ENCODE results near the gene POP4.
"Not testable (repeated sequence)": the region's sequence is repeated elsewhere in the genome, so short reads cannot be mapped to it uniquely, and the experiment has no call there.

POP4 gene, protein sequence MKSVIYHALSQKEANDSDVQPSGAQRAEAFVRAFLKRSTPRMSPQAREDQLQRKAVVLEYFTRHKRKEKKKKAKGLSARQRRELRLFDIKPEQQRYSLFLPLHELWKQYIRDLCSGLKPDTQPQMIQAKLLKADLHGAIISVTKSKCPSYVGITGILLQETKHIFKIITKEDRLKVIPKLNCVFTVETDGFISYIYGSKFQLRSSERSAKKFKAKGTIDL

DNA sequence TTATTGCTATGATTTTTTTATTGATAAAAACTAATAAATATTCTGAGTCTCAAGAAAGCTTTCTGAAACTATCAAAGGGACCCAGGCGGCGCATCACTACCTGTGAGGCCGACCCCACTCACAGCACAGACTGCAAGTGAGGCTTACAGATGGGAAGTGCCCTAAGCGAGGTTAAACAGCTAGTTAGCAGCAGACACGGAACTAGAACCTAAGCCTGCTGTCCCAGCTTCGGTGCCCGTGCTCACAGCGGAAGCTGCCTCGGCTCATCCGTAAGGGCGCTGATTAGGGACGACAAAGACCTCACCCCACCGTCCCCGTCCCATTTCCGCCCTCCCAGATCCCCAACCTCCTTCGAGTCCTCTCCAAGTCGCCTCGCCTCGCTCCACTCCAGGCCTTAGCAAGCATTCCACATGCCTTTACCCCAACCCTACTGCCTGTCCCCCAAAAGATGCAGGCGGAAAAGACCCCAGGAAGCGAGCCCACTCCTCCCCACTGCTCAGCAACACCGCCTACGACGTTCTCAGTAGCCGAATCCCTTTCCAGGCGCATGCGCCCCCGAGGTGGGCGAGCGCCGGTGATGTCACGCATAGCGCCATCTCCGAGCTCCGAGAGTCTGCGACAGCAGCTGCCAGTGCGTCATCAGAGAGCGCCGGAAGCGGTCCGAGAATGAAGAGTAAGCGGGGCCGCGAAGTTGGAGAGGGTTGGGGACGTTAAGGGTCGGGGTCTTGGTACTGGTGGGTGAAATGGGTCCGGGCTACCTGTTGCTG lies at the start of gene POP4:
Gene POP4 (plus strand): TSS at position 631 of the 767 bp plus-strand sequence. CDS start 36 bp downstream, at position 667.
- peak; percentile 92 for DNase-seq

DNA sequence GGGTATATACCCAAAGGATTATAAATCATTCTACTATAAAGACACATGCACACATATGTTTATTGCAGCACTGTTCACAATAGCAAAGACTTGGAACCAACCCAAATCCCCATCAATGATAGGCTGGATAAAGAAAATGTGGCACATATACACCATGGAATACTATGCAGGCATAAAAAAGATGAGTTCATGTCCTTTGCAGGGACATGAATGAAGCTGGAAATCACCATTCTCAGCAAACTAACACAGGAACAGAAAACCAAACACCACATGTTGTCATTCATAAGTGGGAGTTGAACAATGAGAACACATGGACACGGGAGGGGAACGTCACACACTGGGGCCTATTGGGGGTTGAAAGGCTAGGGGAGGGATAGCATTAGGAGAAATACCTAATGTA lies 47.0 kb upstream of the POP4 start:
- DNase-seq: not testable (repeated sequence)

DNA sequence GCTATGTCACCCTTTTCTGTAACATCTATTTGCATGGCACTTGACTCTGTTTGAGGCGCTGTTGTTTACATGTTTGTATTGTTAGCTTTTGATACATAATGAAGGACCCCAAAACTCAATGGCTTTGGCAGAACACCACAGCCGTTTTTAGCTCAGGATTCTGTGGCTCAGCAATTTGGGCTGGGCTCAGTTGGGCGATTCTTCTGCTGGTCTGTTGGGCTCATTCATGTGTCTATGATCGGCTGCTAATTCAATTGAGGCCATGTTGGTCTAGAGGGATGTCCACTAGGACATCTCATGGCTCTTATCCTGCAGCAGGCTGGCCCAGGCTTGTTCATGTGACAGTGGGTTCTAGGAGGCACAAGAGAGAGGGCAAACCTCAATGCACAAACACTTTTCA lies 46.3 kb upstream of the POP4 start:
- DNase-seq: no peak

DNA sequence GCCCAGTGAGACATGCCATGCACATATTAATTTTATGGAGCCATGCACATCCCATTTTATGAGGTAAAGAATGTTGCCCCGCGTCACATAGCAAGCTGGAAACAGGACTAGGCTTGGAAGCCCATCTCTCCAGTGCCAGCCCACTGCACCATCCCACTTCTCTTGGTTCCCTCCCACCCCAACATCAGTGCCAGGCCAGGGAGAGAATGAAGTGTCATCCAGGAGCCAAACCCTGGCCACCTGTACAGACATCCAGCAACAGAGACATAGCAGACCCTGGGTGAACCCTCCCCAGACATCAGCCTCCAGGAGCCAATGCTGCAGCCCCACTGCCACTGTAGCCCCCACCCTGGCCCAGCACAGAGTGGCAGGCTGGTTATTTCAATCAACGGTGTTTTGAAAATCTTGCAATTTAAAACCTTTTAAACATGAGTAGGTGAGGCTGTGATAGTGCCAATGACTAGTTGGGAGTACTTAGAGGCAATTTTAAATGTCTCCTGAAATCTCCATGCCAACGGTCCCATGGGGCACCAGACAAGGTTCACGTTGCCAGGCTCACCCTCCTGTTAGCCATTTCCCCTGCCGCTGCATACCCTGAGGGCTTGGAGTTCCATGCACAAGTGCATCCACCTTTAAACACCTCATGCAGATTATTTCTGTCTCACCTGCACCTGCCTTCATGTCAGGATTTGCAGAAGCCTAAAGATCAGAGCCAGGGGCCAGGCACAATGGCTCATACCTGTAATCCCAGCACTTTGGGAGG lies 45.6 kb upstream of the POP4 start:
- no peak for DNase-seq

DNA sequence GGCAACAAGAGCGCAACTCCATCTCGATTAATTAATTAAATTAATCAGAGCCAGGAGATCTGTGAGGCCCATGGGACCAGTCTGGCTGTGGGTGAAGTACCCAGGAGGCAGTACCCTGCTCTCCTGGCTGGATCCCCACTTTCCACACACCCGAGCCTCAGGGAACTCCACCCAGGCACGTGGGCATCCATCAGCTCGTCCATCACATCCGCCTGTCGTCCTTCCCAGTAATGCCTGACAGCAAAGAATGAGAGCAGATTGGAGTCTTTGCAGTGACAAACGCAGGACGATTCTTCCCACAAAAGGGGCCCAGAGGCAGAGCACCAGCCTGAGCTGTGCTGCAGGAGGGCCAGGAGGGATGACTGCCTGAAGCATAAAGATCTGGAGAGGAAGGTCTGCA lies 44.5 kb upstream of the POP4 start:
- no peak for DNase-seq

DNA sequence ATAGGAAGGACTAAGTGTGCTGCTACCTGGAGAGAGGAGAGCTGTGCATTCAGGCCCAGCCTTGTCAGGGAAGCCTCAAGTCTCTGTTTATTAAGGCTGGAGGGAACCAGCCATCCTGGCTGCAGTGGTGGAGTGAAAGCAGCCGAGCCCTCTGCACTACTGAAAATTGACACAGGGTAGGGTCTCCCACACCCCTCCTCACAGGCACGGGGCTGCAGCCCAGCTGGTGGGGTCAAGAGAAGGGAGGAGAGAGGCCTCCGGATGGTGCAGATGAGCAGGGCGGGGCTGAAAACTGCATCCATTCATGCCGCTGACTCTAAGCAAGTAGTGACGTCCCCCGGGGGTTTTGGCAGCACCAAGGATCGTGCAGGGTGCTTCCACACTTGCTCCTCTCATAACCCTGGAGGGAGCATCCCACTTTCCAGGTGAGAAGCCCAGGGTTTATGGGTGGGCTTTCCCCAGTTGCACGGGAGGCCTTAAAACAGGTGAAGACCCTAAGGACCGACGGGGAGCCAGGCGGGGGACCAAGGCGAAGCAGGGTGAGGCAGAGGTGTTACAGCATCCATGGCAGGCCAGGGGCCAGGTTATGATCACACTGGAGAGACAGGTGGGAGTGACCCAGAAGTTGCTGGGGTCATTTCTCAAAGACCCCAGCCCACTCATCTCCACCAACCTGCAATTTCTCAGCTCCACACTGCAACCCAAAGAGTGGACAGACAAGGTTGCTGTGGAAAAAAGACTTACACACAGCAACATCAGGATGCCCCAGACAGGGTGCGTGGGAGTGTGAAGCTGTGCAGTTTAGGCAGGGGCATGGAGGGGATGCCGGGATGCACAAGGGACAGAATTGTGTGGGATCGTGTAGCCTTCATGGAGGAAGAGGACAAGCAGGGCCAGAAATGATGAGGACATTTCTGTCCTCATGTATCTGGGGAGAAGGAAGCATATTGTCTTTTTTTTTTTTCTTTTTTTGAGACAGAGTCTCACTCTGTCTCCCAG lies 43.5 kb upstream of the POP4 start:
- DNase-seq: no peak

DNA sequence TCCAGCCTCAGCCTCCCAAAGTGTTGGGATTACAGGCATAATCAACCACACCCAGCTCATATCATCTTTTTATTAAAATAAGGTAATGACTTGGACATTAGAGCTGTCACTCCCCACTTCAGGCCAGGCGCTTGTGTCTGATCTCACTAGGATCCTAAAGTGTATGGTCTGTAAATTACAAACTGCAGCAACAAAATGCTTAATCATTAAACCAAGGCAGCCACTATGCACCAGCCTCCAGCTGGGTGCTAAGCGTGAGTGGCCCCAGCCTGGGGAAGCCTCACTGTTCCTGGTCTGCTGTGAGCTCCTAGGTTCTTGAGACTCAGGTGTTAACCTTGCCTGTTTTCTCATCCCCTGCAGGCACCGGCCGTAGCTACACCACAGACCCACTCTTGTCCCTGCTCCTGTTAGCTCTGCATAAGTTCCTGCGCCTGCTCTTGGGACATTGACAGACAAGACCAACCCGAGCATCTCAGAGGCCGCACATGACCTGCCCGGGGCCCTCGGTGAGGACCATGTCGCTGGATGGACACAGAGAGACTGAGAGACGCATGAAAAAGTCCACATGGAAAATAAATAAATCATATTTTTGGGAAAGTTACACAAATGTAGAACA lies 42.5 kb upstream of the POP4 start:
- DNase-seq: no peak

DNA sequence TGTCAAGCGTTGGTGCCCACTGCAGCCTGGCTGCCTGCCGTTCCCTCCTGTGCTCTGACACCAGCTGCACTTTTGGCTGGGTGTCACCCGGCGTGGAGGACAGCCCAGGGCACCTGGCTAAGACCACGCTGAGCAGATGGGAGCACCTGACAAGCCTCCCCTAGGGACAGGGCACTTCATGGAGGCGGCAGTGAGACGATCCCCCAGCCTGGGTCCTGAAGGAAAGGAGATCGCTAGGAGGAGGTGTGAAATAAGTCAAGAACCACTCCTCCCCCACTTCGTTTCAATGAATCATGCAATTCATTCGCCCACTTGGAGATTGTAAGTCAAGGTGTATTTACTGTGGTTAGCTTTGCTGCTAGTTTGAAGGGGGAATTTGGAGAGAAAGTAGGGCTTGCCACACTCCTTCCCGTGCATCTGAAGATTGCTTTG lies 41.5 kb upstream of the POP4 start:
- DNase-seq: no peak

DNA sequence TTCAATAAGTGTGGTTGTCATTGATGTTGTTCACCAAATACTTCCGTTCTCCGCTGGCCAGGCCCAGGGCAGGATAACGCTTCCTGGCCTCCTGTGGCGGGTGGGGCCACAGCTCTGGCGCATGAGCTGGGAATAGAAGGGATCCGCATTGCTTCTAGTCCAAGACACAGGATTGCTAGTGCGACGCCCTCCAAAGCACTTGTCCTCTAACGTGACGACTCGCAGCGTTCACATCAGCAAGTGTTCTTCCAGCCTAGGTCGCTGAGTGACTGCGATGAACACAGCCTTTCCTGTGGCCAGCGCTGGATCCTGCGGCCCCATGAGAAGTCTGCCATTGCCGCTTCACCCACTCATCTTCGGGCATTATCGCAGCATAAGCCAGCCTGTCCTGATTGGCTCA lies 40.9 kb upstream of the POP4 start:
- no peak for DNase-seq

DNA sequence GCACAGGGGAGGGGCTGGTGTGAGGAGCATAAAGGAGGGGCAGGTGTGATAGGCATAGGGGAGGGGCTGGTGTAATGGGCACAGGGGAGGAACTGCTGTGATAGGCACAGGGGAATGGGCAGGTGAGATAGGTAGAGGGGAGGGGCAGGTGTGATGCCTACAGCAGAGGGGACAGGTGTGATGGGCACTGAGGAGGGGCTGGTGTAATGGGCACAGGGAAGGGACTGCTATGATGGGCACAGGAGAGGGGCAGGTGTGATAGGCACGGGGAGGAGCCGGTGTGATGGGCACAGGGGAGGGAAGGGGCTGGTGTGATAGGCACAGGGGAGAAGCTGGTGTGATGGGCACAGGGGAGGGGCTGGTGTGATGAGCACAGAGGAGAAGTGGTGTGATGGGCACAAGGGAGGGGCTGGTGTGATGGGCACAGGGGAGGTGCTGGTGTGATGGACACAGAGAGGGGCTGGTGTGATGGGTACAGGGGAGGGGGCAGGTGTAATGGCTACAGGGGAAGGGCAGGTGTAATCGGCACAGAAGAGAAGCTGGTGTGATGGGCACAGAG lies 39.5 kb upstream of the POP4 start:
- DNase-seq: no peak

DNA sequence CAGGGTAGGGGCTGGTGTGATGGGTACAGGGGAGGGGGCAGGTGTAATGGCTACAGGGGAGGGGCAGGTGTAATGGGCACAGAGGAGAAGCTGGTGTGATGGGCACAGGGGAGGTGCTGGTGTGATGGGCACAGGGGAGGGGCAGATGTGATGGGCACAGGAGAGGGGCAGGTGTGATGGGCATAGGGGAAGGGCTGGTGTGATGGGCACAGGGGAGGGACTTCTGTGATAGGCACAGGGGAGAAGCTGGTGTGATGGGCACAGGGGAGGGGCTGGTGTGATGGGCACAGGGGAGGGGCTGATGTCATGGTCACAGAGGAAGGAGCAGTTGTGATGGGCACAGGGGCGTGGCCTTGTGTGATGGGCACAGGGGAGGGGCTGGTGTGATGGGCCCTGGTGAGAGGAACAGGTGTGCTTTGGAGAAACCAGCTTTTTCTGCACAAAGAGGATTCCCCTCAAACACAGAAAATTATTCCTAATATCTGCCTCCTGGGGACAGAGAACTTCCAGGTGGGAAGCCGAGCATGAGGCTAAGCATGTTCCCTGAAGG lies 38.6 kb upstream of the POP4 start:
- DNase-seq: no peak

DNA sequence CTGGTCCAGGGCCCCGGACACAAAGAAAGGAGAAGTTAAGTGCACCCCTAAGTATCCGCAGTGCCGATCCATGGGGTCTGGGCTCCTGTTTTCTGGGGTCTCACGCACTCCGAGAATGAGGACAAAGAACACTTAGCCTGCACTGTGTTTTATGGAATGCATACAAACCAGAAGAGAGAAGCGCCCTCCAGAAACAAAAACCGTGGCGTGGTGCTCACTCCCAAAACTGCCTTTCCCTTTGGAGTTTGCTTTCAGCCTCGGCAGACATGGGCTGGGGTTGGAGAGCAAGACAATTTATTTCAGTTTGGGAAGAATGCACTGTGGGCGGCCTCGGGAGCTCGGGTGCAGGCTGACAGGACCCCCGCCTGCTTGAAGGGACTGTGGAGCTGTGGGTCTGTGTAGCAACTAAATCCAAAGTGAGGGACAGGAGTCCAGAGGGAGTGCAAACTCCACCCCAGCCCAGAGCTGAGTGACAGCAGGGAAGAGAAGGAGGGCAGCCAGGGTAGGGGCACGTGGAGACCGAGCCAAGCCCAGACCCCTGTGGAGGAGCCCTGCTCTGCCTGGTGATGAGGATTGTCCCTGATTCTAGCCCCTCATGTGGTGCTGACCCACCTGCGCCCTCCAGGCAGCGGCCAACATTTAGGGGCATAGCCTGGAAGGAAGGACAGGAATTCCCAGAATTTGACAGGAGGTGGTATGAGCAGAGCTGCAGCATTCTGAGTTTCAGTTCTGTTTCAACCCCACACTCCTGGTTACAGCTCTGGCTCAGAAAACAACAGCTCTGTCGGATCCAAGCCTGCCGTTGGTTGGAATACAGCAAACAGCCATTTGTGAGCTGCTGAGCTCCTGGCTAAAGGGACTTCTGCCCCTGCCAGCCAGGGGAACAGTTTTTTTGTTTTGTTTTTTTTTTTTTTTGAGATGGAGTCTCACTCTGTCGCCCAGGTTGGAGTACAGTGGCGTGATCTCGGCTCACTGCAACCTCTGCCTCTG lies 37.8 kb upstream of the POP4 start:
- DNase-seq: no peak

DNA sequence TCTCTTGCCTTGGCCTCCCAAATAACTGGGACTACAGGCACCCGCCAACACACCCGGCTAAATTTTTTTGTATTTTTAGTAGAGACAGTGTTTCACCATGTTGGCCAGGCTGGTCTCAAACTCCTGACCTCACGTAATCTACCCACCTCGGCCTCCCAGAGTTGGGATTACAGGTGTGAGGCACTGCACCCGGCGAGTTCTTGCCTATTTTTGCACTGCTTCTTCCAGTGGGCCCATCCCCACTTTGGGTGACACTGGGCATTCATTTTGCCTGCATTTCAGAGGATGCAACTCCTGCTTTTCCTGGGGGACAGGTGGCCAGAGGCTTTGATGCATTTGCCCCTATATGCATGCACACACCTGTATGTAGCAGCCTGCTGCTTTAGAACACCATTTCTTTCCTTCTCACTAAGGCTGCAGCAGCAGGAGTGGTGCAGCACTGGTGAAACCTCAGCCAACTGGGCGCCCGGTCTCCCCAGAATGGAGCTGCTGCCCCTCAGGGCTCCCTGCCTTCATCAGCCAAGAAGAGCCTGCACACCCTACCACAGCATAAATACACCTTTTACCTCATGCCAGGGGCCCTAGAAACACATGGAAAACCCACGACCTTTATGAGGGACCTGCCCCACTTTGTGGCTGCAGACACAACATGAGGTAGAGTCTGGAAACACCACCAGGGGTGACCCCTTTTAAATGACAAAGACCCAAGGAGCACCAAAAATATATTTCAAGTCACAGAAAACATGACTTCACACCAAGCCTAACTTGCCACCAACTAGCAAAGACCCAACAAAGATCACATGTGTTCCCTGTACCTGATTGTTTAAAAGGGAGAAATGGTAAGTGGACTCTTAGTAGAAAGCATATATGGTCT lies 36.8 kb upstream of the POP4 start:
- no peak for DNase-seq

DNA sequence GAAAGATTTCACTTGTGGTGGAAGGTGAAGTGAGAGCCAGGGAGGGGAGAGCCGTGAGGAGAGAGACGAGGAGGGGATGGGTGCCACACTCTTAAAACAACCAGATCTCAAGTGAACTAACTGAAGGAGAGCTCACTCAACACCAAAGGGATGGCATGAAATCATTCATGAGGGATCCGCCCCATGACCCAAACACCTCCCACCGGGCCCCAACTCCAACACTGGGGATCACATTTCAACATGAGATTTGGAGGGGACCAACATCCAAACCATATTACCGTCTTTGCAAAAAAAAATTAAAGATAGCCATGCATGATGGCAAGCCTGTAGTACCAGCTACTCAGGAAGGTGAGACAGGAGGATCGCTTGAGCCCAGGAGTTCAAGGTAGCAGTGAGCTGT lies 34.9 kb upstream of the POP4 start:
- DNase-seq: no peak

DNA sequence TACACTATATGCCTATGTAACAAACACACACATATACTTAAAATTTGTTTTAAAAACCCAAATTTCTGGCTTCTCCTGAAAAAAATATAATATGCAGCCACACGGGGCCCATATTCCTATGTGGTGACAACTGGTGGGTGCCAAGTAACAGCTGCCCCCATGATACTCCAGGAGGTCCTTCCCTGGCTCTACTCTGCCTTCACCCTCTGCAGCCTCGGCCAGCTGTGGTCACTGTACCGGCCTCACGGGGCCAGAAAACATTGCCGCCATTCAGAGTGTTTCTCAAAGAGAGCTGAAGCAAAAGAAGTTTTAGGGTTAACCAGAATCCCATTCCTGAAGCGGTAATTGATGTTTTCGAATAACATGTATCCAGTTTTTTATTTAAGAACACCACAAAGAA lies 32.6 kb upstream of the POP4 start:
- no peak for DNase-seq

DNA sequence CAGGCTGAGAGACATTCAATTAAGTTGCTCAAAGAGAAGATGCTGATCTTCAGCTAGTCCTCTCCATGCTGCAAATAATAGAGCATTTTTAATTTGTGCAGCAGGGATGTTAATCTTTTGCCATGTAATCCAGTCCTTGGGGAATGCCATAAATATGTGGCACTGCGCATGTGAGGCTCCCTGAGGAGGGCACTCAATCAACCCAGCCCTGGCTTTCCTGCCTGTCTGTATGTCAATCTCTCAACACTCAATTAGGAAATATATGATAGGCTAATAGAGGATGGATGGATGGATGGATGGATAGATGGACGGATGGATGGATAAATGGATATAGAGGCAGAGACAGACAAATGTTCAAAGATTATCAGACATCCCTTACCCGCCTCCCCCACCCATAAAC lies 31.6 kb upstream of the POP4 start:
- DNase-seq: no peak

DNA sequence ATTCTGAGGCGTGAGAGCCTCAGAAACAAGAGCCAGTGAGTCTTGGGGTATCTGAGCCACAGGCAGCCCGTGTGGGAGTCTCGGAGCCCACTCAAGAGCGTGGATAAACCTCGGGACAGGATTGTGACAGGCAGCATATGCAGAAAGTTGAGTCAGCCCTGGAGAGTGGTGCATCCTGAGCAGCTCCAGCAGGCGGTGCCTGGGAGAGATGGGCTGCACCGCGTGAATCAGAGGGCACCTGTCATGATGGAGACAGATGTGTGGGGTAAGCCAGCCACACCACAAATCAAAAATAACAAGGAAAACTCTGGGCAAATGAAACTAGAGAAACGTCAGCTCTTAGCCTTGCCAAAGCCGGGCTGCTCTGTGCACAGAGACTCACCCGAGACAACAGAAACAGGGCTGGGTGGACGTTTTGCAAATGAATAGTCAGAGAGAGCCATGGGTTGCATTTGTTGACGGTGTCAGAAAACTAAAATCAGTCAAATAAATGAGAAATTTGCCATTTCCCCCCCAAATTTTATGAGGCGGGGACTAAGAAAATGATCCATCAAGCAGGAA lies 30.0 kb upstream of the POP4 start:
- no peak for DNase-seq

DNA sequence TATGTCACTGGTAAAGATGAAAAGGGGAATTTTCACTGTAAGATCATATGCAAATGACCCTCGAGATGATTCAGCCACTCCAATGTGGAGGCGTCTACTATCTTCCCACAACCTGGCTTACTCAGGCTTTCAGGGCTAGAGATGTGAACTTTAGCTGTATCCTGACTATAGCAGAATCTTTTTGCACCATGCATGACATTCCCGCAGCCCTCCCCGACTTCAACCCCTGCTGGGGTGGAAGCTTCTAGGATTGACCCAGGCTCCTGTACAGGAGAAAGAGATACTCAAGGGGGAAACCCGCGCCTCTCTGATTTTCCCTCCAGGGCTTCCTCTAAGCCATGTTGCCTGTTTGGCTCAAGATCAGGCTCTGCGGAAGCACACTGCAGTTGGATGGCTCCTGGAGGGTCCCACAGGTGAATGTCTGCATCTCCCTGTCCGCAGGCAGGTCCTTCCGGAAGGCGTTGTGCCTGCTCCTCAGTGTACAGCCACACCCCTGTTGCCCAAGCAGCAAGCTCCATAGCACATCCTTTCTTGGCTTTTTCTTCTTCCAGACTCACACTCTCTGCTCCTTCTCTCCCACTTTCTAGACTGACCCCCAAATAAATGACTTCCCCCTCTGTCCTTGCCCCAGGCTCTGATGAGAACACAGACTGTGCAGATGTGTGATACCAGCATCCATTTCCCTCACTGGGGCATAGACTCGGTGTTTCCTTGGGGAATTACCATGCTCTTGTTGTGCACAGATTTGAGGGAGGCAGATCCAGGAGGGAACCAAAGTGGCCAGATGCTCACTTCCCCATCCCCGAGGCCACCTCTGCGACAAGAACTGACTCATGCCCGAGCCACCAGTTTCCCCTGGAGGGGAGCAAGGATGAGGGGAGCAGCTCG lies 29.1 kb upstream of the POP4 start:
- no peak for DNase-seq
